Uterus (tissue), 2 donors: ENCODE data around the gene GNL3.

Experiments used
- POLR2A ChIP-seq, 2 donors: fragments of 450-650 bp; IDR thresholded peaks; one replicate each; pipeline ENCODE4 v1.6.1; 2016; ENCODE audit warnings: antibody characterized with exemption in 2 of 2, mild to moderate bottlenecking in 1 of 2, moderate library complexity in 1 of 2
- TF ChIP-seq, protein P1 (sequence below), 4 experiments: fragments of 200-600 bp in 2 of 4; fragments of 450-650 bp in 2 of 4; sonication (generic) in 2 of 4; IDR thresholded peaks; one replicate each; pipeline ENCODE4 v1.5.1; 2016 to 2019; ENCODE audit warnings: antibody characterized with exemption in 4 of 4, mild to moderate bottlenecking in 2 of 4, moderate library complexity in 1 of 4

DNA sequence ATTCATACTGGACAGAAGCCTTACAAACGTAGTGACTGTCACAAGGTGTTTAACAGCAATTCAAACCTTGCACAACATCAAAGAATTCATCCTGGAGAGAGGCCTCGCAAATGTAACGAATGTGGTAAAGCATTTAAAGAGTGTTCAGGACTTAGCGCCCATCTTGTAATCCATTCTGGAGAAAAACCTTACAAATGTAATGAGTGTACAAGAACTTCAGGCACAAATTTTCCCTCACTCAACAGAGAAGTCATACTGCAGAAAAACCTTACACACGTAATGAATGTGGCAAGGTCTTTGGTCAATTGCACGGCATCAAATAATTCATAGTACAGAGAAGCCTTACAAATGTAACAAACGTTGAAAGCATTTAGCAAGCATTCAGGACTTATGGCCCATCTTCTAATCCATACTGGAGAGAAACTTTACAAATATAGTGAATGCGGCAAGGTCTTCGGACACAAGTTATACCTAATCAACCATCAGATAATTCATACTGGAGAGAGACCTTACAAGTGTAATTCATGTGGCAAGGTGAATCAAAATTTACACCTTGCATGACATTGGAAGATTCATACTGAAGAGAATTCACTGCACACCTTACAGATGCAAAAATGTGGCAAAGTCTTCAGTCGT is 47.5 kb downstream of the GNL3 start:
- TF ChIP-seq POLR2A (IDR thresholded peaks at IDR 0.05), result no peak
- TF ChIP-seq, protein P1, sequence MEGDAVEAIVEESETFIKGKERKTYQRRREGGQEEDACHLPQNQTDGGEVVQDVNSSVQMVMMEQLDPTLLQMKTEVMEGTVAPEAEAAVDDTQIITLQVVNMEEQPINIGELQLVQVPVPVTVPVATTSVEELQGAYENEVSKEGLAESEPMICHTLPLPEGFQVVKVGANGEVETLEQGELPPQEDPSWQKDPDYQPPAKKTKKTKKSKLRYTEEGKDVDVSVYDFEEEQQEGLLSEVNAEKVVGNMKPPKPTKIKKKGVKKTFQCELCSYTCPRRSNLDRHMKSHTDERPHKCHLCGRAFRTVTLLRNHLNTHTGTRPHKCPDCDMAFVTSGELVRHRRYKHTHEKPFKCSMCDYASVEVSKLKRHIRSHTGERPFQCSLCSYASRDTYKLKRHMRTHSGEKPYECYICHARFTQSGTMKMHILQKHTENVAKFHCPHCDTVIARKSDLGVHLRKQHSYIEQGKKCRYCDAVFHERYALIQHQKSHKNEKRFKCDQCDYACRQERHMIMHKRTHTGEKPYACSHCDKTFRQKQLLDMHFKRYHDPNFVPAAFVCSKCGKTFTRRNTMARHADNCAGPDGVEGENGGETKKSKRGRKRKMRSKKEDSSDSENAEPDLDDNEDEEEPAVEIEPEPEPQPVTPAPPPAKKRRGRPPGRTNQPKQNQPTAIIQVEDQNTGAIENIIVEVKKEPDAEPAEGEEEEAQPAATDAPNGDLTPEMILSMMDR (IDR thresholded peaks at IDR 0.05), result no peak
